H1 (cell line): ENCODE data around the gene TNS1. TPM values are rescaled to one million over a fixed set of nuclear protein-coding genes. Genes with fewer than 3 reads are reported as not detected.

Experiments
- CTCF ChIA-PET: fragments of 300-600 bp; sonication (Branson Sonifier 250); formaldehyde crosslinking; loops from one replicate; lab custom pipeline; 2021; ENCODE audit not compliant: partially characterized antibody; lab: Charles Lee
- POLR2A ChIA-PET: fragments of 300-600 bp; sonication (Branson Sonifier 250); formaldehyde crosslinking; loops from one replicate; lab custom pipeline; 2021; ENCODE audit warnings: inconsistent platforms; ENCODE audit not compliant: partially characterized antibody; lab: Charles Lee
- DNase-seq, 2 experiments: peaks; one replicate each; pipeline versions ENCODE4 v3.0.0 to v3.0.0-alpha.2; 2010 to 2022; ENCODE audit warnings: low spot score in 2 of 2, low read depth in 1 of 2, mixed read lengths in 1 of 2
- FAIRE-seq: peaks from 2 replicates; lab custom pipeline; 2011; peaks lifted over from hg19 to GRCh38; lab: Jason Lieb, UNC
- H2AFZ ChIP-seq: 2 replicates; pipeline ENCODE4 v1.8.1; 2012; ENCODE audit warnings: low read length, inconsistent platforms
- H2AK5ac ChIP-seq: 2 replicates; pipeline ENCODE4 v1.6.1; 2013; ENCODE audit warnings: low read depth, low read length
- H2BK120ac ChIP-seq: replicated peaks from 2 replicates; pipeline ENCODE3; 2013; ENCODE audit warnings: low read depth, low read length, inconsistent platforms
- H2BK12ac ChIP-seq: 2 replicates; pipeline ENCODE4 v1.6.1; 2013; ENCODE audit warnings: low read depth, low read length
- H2BK15ac ChIP-seq: 2 replicates; pipeline ENCODE4 v1.6.1; 2013; ENCODE audit warnings: low read length
- H2BK20ac ChIP-seq: 2 replicates; pipeline ENCODE4 v1.6.1; 2013; ENCODE audit warnings: low read length
- H2BK5ac ChIP-seq: 2 replicates; pipeline ENCODE4 v1.6.1; 2013; ENCODE audit warnings: low read depth, low read length
- H3K14ac ChIP-seq: 2 replicates; pipeline ENCODE4 v1.6.1; 2013; ENCODE audit warnings: inconsistent platforms; ENCODE audit not compliant: insufficient read length
- H3K18ac ChIP-seq: 2 replicates; pipeline ENCODE4 v1.6.1; 2013; ENCODE audit warnings: low read length; ENCODE audit errors: extremely low read depth
- H3K23ac ChIP-seq: 2 replicates; pipeline ENCODE4 v1.6.1; 2013; ENCODE audit warnings: inconsistent platforms; ENCODE audit not compliant: insufficient read length
- H3K23me2 ChIP-seq: 2 replicates; pipeline ENCODE4 v1.6.1; 2013; ENCODE audit warnings: low read depth, low read length
- H3K27ac ChIP-seq: 2 replicates; pipeline ENCODE4 v1.6.1; 2011; ENCODE audit warnings: low read depth, low read length, inconsistent platforms
- H3K27me3 ChIP-seq, 4 experiments: replicated peaks in 1 of 4; 1 replicate in 1 of 4; 2 replicates in 3 of 4; pipeline versions ENCODE4 v1.6.1 to v1.8.1; 2011 to 2013; ENCODE audit warnings: low read length in 3 of 4, mild to moderate bottlenecking in 3 of 4, inconsistent platforms in 2 of 4, mixed read lengths in 2 of 4, moderate library complexity in 1 of 4; ENCODE audit not compliant: control insufficient read depth in 3 of 4, insufficient read depth in 3 of 4; ENCODE audit errors: extremely low read depth in 1 of 4
- H3K36me3 ChIP-seq, 4 experiments: 2 replicates each; pipeline versions ENCODE4 v1.6.1 to v1.8.1; 2011 to 2013; ENCODE audit warnings: mild to moderate bottlenecking in 4 of 4, low read length in 3 of 4, moderate library complexity in 2 of 4, control low read depth in 1 of 4, inconsistent platforms in 1 of 4; ENCODE audit not compliant: insufficient read depth in 4 of 4, control insufficient read depth in 2 of 4
- H3K4ac ChIP-seq: replicated peaks from 2 replicates; pipeline ENCODE3; 2013; ENCODE audit warnings: low read length, low read depth, mixed read lengths, inconsistent platforms; ENCODE audit not compliant: insufficient read length
- H3K4me1 ChIP-seq, 4 experiments: replicated peaks in 1 of 4; 1 replicate in 1 of 4; 2 replicates in 3 of 4; pipeline versions ENCODE4 v1.6.1 to v1.8.1; 2011 to 2013; ENCODE audit warnings: low read length in 3 of 4, inconsistent platforms in 2 of 4, mixed read lengths in 1 of 4; ENCODE audit not compliant: insufficient read depth in 4 of 4, control insufficient read depth in 3 of 4
- H3K4me2 ChIP-seq, 2 experiments: 2 replicates each; pipeline versions ENCODE4 v1.6.1 to v1.8.1; 2011 to 2013; ENCODE audit warnings: low read depth in 2 of 2, low read length in 2 of 2, control low read depth in 1 of 2, inconsistent platforms in 1 of 2, mild to moderate bottlenecking in 1 of 2; ENCODE audit not compliant: insufficient read depth in 1 of 2
- H3K4me3 ChIP-seq, 4 experiments: fragments of 200-600, 300-600 bp in 1 of 4; sonication (generic), shearing (Covaris generic), sonication (Bioruptor Twin) in 1 of 4; 2 replicates each; pipeline versions ENCODE4 v1.5.1 to v1.8.1; 2011 to 2016; ENCODE audit warnings: low read length in 4 of 4, low read depth in 3 of 4, control low read depth in 2 of 4, inconsistent platforms in 2 of 4, mild to moderate bottlenecking in 2 of 4, mixed read lengths in 1 of 4, moderate library complexity in 1 of 4; ENCODE audit not compliant: insufficient read depth in 2 of 4; ENCODE audit errors: extremely low read depth in 1 of 4
- H3K56ac ChIP-seq: replicated peaks from 2 replicates; pipeline ENCODE3; 2013; ENCODE audit warnings: low read depth, mild to moderate bottlenecking, mixed read lengths, low read length, inconsistent platforms; ENCODE audit not compliant: insufficient read length
- H3K79me1 ChIP-seq: 2 replicates; pipeline ENCODE4 v1.6.1; 2013; ENCODE audit warnings: low read depth, low read length, control low read depth
- H3K79me2 ChIP-seq, 2 experiments: 2 replicates each; pipeline versions ENCODE4 v1.6.1 to v1.8.1; 2012 to 2013; ENCODE audit warnings: low read length in 2 of 2, mild to moderate bottlenecking in 2 of 2, inconsistent platforms in 1 of 2; ENCODE audit not compliant: insufficient read depth in 2 of 2, control insufficient read depth in 1 of 2
- H3K9ac ChIP-seq, 4 experiments: replicated peaks in 1 of 4; 1 replicate in 1 of 4; 2 replicates in 3 of 4; pipeline versions ENCODE4 v1.6.1 to v1.8.1; 2011 to 2013; ENCODE audit warnings: low read depth in 3 of 4, low read length in 3 of 4, control low read depth in 2 of 4, mild to moderate bottlenecking in 2 of 4, moderate library complexity in 2 of 4, inconsistent platforms in 1 of 4; ENCODE audit errors: extremely low read depth in 1 of 4
- H3K9me3 ChIP-seq, 2 experiments: 2 replicates each; pipeline versions ENCODE4 v1.6.1 to v1.8.1; 2012 to 2013; ENCODE audit warnings: mild to moderate bottlenecking in 2 of 2, moderate library complexity in 2 of 2, control low read depth in 1 of 2, inconsistent platforms in 1 of 2, low read depth in 1 of 2, low read length in 1 of 2, mixed read lengths in 1 of 2; ENCODE audit not compliant: insufficient read depth in 2 of 2
- H4K20me1 ChIP-seq, 2 experiments: replicated peaks in 1 of 2; 2 replicates each; pipeline versions ENCODE3 to v1.8.1; 2011 to 2013; ENCODE audit warnings: inconsistent platforms in 2 of 2, low read length in 2 of 2, mild to moderate bottlenecking in 1 of 2; ENCODE audit not compliant: insufficient read depth in 2 of 2, control insufficient read depth in 1 of 2
- H4K5ac ChIP-seq: 2 replicates; pipeline ENCODE4 v1.6.1; 2013; ENCODE audit warnings: low read length, low read depth, mixed read lengths, inconsistent platforms; ENCODE audit not compliant: insufficient read length
- H4K8ac ChIP-seq: 2 replicates; pipeline ENCODE4 v1.8.0; 2013; ENCODE audit warnings: mild to moderate bottlenecking, moderate library complexity, low read length, inconsistent platforms; ENCODE audit not compliant: insufficient read depth; ENCODE audit errors: extremely low read depth
- H4K91ac ChIP-seq: replicated peaks from 2 replicates; pipeline ENCODE3; 2013; ENCODE audit warnings: low read length, mixed read lengths, inconsistent platforms; ENCODE audit not compliant: insufficient read length
- GTF2F1 ChIP-seq: IDR thresholded peaks from 2 replicates; pipeline ENCODE4 v1.6.1; 2012; ENCODE audit warnings: low read depth, low read length, improper control_type of control experiment, borderline replicate concordance
- SIX5 ChIP-seq: IDR thresholded peaks from 2 replicates; pipeline ENCODE4 v1.6.1; 2011; ENCODE audit warnings: mild to moderate bottlenecking, low read depth, low read length
- TEAD4 ChIP-seq: IDR thresholded peaks from 2 replicates; pipeline ENCODE4 v1.6.1; 2012; ENCODE audit warnings: low read depth, low read length, inconsistent platforms, mixed read lengths
- WGBS, 2 experiments: shearing (Covaris generic) in 1 of 2; methylation state at CpG; one replicate each; pipeline versions ENCODE4 v1.1.6 to v1.1.7; 2013 to 2015; ENCODE audit warnings: low lambda C conversion rate in 2 of 2, mixed read lengths in 2 of 2, inconsistent platforms in 1 of 2, low coverage in 1 of 2, missing lambda C conversion rate in 1 of 2; ENCODE audit not compliant: insufficient replicate concordance in 2 of 2, insufficient coverage in 1 of 2, insufficient read length in 1 of 2; ENCODE audit errors: extremely low coverage in 1 of 2, missing lambda C conversion rate in 1 of 2; 5-methylcytosine and 5-hydroxymethylcytosine counted together
- polyA plus RNA-seq, 7 experiments: library from polyadenylated mRNA; depleted of rRNA in 3 of 7; stranded (reverse) in 5 of 7; unstranded in 2 of 7; fragments of >200 nt in 5 of 7; fragments of 200-250 nt in 2 of 7; gene quantifications; 1 replicate in 5 of 7; 2 replicates in 1 of 7; 4 replicates in 1 of 7; pipeline versions ENCODE4 v1.2.1 to v1.2.3, GENCODE V29; 2011 to 2013; ENCODE audit warnings: missing spikeins in 2 of 7, mixed read lengths in 2 of 7
- total RNA-seq: library from RNA; stranded (reverse); fragmentation: NEBNext Ultra II Directional; extraction: Animal tissue kit (Norgen Biotek cat#: 25700); gene quantifications from 2 replicates; pipeline ENCODE4 v1.2.1, GENCODE V29; 2021
- TF ChIP-seq, protein P1 (sequence below): IDR thresholded peaks from 2 replicates; pipeline ENCODE4 v1.6.1; 2011; ENCODE audit warnings: low read depth, mild to moderate bottlenecking, low read length; ENCODE audit not compliant: insufficient read depth

Gene TNS1
- total and polyA plus RNA-seq, 2 of the 8 experiments (the other 6 are each of a cell fraction or from before 2014, with no cell fraction given), result 1.5 to 5.1 TPM

DNA sequence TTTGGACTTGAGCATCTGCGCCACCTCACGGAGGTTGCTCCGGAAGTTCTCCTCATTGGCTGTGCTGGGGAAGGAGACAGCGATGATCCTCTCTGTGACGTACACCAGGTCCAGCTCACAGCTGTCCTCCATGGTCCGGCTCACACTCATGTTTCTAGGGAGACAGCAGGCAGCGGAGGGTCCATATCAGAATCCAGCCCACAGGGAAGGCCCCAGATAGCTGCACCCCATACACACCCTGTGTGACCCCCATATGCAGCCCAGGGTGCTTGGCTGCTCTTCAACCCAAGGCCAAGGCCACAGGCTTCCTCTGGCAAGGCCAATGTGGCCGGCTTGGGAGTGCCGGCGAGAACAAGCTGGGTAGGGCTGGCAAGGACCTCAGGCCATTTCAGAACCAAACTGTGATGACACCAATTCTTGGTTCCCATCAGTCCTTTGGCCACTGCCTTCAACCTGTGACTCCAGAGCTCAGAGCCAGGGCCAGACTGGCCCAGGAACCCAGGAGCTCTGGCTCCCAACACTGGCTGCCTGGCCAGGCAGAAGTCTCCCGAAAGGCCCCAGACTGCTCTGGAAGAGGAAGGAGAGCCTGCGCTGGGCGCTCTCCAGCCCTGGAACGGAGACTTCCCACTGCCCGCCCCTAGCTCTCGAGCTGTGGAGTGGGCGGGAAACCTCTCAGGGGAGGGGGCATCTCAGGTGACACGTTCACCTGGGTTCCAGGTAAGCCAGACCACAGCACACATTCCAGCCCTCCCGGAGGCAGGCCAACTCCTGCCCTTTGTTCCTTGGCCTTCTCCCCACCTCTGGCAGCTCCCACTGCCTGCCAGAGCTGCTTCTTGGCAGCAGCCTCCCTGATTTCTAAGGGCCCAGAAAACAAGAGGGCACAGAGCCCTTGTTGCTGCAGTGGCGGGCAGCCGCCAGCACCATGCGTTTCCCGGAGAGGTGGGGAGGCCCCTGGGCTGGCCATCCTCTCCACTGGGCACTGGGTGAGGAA is 104.7 kb downstream of the TNS1 start:
- H2AFZ ChIP-seq, result no peak overlapping the region
- no peak overlapping the region; the same call in 1 of the 2 replicates for H3K18ac ChIP-seq
- no peak overlapping the region for H3K4me3 ChIP-seq
- H4K20me1 ChIP-seq, result no peaks in the 10 kb centered on the region
- no peak overlapping the region for H2BK15ac ChIP-seq
- no peak overlapping the region for H4K5ac ChIP-seq
- H3K4me1 ChIP-seq, result peaks cover 0 to 4% (median 0%) of the 10 kb centered on the region in 4 experiments; a peak in 4 of 7 replicates
- no peaks in the 10 kb centered on the region for H3K23me2 ChIP-seq
- H3K14ac ChIP-seq, result no peak overlapping the region
- H2BK120ac ChIP-seq, result no peak overlapping the region
- H2BK12ac ChIP-seq, result peak overlapping the region; percentile 33; the same call in 1 of the 2 replicates
- no peaks in the 10 kb centered on the region for H3K9me3 ChIP-seq
- no peak overlapping the region for H3K4ac ChIP-seq
- no peak overlapping the region for H3K23ac ChIP-seq
- FAIRE-seq, result no peak
- H3K79me2 ChIP-seq, result no peaks in the 10 kb centered on the region
- H2BK20ac ChIP-seq, result no peak overlapping the region
- H3K36me3 ChIP-seq, result no peaks in the 10 kb centered on the region
- H3K27ac ChIP-seq, result no peak overlapping the region
- TF ChIP-seq, protein P1, sequence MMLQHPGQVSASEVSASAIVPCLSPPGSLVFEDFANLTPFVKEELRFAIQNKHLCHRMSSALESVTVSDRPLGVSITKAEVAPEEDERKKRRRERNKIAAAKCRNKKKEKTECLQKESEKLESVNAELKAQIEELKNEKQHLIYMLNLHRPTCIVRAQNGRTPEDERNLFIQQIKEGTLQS, result no peak
- peak; percentile 54; the same call in 1 of the 2 replicates for TF ChIP-seq TEAD4
- TF ChIP-seq SIX5, result no peak
- TF ChIP-seq GTF2F1, result no peak
- no peak overlapping the region; the same call in 1 of the 2 replicates for H4K8ac ChIP-seq
- 94% methylated on average over 19 of the region's 23 CpGs; no CpG with 5 or more reads in 1 of the 2 experiments for WGBS, 2 experiments
- no peak overlapping the region for H3K4me2 ChIP-seq
- no peak overlapping the region for H4K91ac ChIP-seq
- no peak for DNase-seq
- H3K56ac ChIP-seq, result no peak overlapping the region
- POLR2A ChIA-PET, result interaction anchor here (1.2 kb wide), 2 partner anchors 13 to 23 kb away, joined by 4 to 5 read pairs; no protein-coding TSS in a partner anchor
- no peaks in the 10 kb centered on the region for H3K79me1 ChIP-seq
- no peaks in the 10 kb centered on the region; a peak in 1 of 7 replicates for H3K27me3 ChIP-seq
- H3K9ac ChIP-seq, result no peak overlapping the region
- 0 out of 2 replicates have a peak overlapping the region, but pooled peaks have one; percentile 15 for H2AK5ac ChIP-seq
- H2BK5ac ChIP-seq, result no peak overlapping the region
- CTCF ChIA-PET, result interaction anchor here (0.6 to 14.9 kb wide), 38 partner anchors 11 to 171 kb away, joined by 3 to 207 read pairs (median 5); partner anchors contain the start of gene RUFY4
